Stimulated activated CD4-positive, alpha-beta T cell treated with anti-CD3 and anti-CD28 coated beads, Interleukin-1b, Interleukin-23, amount 100 ng/mL, for 4 hours (primary cell): ENCODE results near the gene RPTOR.
"Not testable (repeated sequence)": the region's sequence is repeated elsewhere in the genome, so short reads cannot be mapped to it uniquely, and the experiment has no call there.

Source experiments
- DNase-seq, 2 donors: peaks; one replicate each; pipeline ENCODE4 v3.0.0-alpha.2; 2020; ENCODE audit warnings: low read depth in 2 of 2

RPTOR gene

DNA sequence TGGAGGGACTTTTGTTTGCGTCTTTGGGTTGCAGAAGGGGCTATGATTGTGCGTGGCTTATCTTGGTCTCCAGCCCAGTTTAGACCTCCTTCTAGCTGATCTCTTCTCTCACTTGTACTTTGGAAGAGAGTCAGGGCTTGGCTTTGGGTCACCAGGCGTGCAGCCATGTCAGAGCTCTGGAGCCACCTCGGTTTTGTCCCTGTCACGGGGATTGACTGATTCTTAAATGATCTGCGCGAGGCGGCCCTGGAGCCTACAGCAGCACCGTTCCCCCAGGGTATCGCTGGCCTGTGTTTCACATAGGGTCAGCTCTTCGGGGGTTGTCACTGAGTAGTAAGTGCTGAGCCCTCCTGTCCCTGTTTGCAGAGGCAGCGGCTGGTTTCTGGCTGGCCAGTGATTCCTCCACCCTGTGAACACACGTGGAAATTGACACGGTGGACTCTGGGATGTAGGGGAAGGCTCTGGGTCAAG, 237.2 kb downstream of the RPTOR start:
- no peak for DNase-seq

DNA sequence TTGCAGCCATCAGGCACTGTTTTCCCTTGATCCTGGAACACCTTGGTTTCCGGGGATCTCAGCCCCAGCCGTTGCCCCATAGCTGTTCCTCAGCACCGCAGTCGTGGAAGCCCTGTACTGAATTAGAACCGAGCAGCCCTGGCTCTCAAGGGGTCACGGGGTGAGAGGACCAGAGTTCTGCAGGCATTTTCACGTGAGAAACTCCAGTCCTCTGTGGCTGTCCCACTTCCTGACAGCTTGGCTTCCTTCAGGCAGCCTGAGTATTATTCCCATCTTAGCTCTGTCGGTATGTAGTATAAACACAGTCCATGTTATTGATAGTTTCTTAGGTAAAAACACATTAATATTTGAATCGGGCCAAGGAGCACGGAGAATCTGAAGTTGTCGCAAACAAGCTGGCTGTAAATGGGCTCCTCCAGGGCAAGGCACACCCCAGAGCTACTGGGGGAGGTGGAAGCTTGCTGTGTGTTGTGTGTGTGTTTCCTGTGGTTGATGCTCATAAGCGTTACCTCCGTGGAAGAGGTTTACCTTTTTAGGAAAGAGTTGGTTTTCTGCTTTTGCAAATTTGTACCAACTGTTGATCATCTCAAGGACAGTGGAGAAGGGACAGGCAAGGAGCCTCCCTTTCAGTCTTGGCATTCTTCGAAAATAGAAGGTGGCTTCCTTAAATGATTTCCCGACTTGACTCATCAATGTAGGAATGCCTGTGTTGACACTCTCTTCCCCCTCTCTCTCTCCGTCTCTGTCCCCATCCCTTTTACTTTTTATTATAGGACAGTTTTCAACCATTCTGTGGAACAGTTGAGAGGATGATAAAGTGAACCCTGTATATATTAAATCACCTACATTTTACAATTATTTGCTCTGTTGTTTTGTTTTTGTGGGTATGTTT, 238.1 kb downstream of the RPTOR start:
- DNase-seq = no peak

DNA sequence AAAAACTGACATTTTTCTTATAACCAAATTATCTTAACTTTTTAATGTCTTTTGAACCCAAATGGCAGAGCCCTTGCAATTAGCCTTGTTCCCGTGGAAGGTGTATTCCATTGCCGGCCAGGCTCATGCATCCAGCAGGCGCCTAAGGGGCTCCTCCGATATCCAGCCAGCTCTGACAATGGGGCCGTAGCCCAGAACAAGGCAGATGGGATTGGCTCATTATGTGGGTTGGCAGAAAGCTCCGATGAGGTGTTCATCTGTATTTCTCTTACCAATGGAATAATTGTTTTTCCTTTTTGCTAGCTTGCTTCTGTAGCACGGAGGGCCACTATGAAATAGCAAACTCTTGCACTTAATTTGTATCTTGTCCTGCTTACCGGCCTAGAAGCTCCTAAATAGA, 238.8 kb downstream of the RPTOR start:
- DNase-seq = no peak

DNA sequence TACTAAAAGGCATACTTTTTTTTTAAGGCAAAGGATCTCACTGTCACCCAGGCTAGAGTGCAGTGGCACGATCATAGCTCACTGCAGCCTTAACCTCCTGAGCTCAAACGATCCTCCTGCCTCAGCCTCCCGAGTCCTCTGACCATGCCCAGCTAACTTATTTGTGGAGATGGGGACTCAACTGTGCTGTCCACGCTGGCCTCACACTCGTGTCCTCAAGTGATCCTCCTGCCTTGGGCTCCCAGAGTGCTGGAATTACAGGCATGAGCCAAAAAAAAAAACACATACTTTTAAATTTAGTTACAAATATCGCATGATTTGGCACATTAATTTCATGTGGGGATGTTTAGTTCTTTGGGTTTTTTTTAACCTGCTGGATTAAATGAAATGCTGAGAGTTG, 239.3 kb downstream of the RPTOR start:
- DNase-seq = no peak

DNA sequence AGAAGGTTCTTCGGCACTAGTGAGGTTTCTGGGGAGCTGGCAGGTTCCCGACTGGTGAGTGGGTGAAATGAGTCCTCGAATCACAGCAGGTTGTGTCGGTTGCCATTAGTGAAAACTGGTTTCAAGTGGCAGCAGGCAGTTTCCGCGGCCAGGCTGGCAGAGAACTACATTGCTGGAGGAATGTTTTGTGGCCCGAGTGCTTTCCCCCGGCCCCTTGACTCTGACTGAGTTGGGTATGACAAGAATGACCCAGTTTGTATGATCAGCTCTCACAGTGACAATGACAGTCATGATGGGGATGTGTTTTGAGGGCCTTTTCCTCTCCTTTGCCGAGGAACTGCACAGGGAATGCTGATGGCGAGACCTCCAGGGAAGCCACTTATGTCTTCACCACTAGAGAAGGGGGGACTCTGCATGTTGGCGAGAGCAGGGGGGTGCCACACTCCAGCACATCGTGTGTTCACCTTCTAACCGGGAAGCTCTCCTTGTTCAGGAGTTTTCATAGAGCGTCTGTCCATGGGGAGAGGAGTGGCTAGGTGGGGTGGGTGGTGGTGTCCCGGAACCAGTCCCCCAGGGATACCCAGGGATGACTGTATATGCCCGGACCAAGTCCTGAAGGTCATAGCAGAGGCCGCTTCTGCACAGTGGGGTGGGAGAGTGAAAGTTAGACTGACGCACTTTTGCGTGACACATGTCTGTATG, 241.0 kb downstream of the RPTOR start:
- DNase-seq = no peak

DNA sequence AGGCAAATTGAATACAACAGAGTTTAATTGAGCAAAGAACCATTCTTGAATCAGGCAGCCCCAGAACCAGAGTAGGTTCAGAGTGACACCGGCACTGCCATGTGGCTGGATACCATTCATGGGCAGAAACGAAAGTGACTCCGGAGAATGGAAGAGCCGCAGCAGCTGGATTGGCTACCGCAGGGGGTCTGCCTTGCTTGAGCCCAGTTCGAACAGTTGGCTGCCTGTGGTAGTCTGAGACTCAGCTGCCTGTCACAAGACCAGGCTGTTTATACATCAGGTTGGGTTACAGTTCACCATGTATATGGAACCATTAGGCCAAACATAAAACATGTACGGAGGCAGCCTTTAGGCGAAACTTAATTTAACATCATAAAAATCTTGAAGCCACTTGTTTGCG, 241.8 kb downstream of the RPTOR start:
- DNase-seq = no peak

DNA sequence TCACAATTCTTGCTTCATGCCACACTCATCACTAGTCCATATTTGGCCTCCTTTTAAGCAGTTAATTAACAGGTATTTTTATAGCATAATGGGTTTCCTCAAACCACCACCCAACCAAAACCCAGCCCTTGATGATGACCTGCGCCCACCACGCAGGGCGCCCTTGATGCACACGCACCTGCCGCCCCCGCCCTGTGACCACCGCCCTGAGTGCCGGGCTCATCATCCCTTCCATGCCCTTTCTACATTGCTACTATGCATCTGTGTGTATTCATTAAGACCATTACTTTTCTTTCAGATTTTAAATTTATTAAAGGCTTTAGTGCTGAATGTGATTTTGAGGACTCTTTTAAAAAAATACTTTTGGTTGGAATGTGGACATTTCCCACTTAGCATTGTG, 242.2 kb downstream of the RPTOR start:
- no peak for DNase-seq

DNA sequence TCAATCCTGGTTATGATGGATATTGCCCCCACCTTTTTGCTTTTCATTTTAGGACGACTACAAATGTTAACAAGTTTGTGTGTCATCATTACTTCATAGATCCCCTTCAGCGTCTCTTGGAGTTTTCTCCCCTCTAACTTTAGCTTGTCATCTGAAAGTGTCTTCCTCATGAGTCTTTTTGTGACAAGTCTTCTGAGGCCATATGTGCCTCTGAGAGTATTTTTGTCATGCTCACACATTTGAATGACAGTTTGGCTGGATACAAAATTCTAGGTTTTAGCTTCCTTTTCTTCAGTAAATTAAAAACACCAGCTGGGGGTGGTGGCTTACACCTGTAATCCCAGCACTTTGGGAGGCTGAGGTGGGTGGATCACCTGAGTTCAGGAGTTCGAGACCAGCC, 243.2 kb downstream of the RPTOR start:
- no peak for DNase-seq

DNA sequence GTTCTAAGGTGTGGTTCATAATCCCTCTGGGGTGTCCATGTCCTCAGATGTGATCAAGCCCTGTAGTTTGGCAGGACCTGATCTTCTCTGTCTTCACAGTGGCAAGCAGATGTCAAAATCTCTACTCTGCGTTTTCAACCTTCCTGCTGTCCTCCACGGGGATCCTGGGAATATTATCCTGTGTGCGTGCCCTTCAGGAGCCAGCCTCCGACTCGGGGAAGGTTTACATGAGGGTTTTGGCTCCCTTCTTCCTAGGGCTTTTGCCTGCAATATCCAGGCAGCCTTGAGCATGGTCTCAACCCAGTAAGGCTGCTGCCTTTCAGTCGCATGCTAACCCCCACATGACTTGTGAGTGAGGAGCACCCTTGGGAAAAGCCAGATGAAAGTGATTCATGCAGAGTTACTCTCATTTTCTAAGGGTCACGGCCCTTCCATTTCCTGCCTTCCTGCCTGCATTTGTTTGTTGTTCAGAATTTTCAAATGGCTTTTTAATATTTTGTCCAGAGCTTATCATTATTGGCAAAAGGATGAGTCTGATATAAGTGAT, 244.8 kb downstream of the RPTOR start:
- no peak for DNase-seq

DNA sequence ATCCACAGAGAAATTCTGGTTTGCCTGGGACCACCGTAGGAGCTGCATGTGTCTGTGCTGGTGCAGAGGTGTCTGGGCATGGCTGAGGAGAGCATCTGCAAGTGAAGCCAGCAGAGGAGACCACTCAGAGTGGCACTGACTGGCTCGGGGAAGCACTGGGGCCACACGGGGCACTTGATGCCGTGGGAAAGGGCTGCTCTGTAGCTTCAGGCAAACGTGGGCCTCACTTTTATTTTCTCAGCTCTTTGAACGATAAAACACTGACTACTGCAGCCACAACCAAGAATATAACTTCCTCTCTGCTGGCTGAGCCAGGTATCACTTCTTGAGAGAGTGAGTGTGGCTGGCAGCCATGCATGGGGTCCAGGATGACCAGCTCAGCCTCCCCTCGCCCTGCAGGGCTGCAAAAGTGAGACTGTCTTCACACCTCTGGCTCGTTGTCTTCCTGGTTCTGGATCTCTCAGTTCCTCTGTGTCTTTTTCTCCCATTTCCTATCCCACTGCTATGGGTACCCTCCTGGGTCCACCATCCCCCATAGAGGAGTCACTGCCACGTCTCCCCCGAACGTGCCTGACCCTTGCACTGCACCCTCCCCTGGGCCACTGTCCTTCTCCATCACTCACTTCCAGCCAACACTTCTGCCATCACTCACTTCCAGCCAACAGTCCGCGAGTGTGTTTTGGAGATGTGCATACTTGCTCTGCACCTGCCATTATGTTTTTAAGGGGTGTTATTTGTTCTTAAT, 245.6 kb downstream of the RPTOR start:
- DNase-seq = no peak

DNA sequence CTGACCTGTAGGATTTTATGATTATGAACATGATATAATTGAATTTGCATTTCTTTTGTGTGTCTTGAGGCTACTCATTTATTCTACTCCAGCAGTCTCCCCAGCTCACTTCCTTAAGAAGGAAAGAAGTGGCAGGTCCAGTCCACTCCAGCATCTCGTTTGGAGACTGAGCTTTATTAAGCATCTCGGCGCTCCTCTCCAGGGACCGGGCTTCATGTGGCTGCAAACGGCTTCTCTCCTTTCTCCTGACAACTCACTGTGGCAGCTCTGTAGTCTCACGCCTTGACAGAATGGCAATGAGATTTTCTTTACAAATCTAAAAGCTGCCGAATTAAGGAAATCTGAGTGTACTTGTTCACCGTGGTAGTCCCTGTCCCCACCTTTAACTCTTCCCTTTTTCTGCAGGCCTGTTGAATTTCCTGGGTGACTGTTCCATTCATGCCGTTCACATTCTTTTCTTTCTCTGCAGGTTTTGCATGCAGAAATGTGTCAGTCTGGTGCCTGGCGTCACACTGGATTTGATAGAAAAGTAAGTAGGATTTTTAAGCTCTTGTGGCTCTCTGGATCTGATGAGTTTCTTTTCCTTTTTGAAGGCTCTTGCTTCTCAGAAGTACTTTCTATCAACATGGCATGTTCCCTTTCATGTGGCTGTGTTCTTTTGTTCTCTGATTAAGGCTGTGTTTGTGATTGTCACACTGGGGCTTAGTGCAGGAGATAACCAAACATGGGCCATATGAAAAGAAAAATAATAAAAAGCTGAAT, 246.5 kb downstream of the RPTOR start:
- DNase-seq = no peak

DNA sequence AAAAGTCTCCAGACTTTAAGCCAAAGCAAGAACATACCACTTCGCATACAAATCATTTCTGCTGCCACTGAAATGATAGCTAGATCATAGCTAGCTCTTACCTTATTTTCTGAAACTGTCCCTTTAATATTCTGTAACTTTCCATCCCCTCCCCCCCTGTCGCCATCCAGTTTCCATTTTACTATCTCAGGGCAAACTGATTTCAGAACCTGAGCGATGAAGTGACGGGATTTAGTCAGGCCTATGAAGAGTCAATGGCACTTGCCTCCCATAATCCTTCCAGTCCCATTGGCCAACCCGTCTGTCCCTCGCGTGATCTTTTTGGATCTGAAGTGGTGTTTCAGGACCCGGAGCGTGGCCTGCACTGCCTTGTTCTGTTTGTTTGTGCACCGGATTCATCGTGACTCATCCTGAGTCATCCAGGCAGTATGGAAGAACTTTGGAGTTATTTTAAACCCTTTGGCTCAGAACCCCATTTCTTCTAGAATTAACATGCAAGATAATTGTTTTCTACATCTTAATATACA, 247.2 kb downstream of the RPTOR start:
- DNase-seq = no peak

DNA sequence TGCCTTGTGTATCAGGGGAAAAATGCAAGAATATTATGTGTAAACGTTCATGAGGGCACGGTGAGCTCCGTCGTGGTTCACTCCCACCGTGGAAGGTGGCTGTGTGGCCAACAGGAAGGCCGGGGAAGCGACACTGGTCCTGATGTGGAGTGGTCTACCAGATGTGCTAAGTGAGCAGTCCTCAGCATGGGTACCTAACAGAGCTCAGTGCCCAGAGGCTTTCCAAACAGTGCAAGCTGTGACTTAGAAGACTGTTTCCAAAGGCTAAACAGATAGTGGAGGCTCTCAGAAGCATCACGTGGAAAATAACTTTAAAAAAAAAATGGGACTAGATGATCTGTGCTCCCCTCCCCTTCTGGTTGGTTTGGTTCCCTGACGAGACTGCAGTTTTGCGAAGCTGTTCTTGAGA, 247.7 kb downstream of the RPTOR start:
- DNase-seq = no peak

DNA sequence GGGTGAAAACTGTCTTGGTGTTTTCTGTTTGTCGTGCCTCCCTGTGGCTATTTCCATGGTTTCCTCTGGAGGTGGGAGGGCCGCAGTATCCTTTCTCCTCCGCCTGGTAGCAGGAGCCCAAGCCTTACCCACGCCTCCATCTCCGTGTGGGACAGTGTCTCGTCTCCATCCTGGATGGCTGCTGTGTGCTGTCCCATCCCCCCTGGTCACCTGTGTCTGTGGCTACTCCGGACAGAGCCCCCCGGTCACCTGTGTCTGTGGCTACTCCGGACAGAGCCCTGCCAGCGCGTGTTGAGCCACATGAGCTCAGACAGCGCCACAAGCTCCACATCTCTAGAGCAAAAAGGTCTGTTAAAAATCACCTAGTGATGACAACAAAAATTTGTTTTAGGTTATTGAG, 248.8 kb downstream of the RPTOR start:
- DNase-seq = no peak

DNA sequence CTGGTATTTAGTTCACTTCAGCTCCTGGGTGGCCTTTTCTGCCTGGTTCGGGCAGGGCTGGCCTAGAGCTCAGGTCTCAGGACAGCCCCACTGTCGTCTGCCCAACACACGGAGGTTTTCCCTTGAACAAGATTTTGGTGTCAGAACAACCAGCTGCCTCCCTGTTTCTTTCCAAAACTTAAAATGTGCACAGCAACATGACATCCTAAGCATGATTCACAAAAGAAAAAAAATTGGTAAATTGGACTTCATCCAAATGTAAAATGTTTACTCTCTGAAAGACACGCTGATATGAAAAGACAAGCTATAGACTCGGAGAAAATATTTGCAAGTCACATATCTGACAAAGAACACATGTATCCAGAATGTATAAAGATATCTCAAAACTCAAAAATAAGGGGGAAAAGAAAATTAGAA, 249.2 kb downstream of the RPTOR start:
- DNase-seq = no peak

DNA sequence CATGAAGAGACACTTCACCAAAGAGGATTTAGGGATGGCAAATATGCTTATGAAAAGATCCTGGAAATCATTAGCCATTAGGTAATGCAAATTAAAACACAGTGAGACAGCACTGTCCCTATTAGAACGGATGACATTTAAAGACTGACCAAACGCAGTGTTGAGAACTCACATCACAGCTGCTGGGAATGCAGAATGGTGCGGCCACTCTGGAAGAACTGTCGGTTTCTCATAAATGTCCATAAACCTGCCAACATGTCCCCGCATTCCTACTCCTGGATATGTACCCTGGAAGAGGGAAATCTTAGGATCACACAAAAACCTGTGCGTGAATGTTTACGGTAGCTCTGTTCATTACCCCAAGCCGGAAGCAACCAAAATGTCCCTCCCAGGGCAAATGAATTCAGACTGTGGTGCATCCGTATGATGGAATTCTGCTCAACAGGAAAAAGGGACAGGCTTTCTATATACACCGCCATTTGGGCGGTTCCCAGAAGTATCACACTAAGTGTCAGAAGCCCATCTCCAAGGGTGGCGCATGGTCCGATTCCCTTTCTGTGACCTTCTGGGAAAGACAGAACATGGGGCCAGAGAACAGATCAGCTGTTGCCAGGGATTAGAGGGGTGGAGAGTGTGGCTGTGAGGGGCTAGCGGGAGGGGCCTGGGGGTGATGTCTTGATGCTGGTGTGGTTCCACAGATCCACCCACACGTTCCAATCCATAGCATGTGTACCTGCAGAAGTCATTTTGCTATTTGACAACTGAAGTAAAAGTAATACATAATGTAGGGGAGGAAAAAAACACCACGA, 249.8 kb downstream of the RPTOR start:
- no peak for DNase-seq

DNA sequence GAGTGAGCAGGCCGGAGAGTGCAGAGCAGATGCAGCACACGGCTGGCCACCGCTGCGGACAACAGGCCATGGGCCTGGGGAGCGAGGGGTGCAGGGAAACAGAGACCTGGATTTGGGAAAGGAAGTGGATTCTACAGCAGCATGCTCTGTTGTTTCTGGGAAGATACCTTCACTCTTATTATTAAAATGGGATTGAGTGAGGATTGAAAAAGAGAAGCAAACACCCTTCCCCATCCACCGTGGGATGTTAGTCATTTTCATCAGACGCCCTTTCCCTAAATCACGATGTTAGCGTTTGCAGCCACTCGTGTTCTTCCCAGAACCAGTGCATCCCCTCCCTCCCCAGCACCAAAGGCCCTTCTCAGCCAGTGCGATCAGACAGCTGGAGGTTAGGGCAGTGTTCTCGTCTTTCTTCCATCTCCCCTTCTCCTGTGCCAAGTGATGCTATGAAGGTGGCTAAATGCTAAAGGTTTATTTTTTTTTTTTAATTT, 250.5 kb downstream of the RPTOR start:
- no peak for DNase-seq

DNA sequence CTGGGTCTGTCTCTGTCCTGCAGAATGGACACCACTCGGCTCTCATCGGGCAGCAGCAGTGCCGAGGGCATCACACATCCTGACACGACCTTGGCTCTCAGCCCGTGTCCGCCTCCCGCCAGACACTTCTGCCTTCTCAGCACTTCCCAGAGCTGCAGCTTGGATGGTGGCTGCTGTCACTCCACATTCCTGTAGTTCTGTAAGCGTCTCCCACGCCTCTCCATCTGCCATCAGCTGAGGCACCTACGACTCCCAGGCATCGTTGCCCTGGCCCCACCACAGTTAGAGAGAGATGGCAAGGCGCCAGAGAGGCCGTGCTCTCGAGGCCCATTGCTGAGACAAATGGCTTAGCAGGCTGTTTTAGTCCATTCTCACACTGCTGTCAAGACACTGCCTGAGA, 251.1 kb downstream of the RPTOR start:
- DNase-seq = no peak

DNA sequence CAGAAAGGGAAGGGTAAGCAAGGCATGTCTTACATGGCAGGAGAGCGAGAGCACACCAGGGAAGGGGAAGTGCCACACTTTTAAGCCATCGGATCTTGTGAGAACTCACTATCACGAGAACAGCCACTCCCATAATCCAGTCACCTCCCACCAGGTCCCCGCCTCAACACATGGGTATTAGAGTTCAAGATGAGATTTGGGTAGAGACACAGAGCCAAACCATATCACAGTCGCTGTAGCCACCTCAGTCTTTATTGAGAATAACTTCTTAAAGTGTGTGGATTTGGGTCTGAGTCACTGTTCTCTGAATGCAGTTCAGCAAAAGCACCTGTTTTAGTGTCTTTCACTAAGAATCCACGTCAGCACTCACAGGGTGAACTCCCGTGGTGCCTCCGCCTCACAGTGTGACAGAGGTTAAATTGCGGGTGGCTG, 251.8 kb downstream of the RPTOR start:
- DNase-seq = no peak

DNA sequence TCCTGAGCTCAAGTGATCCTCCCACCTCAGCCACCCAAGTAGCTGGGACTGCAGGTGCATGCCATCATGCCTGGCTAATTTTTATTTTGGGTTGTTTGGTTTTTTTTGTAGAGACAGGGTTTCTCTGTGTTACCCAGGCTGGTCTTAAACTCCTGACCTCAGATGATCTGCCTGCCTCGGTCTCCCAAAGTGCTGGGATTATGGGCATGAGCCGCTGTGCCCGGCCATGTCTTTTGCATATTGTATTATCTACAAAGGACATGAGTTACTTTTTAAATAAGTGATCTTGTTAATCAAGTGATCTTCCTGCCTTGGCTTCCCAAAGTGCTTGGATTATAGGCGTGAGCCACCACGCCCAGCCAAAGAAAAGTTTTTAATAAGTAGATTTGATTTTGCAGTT, 252.6 kb downstream of the RPTOR start:
- DNase-seq = not testable (repeated sequence)
